Caco-2 (cell line): ENCODE results near the gene KHDRBS1. TPM values are rescaled to one million over a fixed set of nuclear protein-coding genes. Genes with fewer than 3 reads are reported as not detected.
A peak's percentile ranks its signal among the peaks of the same experiment; 100 is the strongest.

ENCODE experiments used
- BruUV-seq: library from RNA; stranded (reverse); fragments of 400-500 nt; replicated peaks from 2 replicates; lab custom pipeline; 2021; lab: Mats Ljungman, UMichigan
- CTCF ChIA-PET: fragments of 300-600 bp; sonication (Branson Sonifier 250); formaldehyde crosslinking; loops from one replicate; lab custom pipeline; 2022; ENCODE audit warnings: antibody characterized with exemption; lab: Charles Lee
- POLR2A ChIA-PET: fragments of 300-600 bp; sonication (Branson Sonifier 250); formaldehyde crosslinking; loops from one replicate; lab custom pipeline; 2022; ENCODE audit warnings: antibody characterized with exemption; lab: Charles Lee
- DNase-seq, 2 experiments: peaks; one replicate each; pipeline versions ENCODE4 v3.0.0 to v3.0.0-alpha.2; 2020 to 2022
- H3K27me3 ChIP-seq: replicated peaks from 2 replicates; pipeline ENCODE4 v1.6.0; 2011; ENCODE audit warnings: low read length; ENCODE audit not compliant: control insufficient read depth, insufficient read depth
- H3K36me3 ChIP-seq: 2 replicates; pipeline ENCODE4 v1.5.1; 2011; ENCODE audit warnings: low read length; ENCODE audit not compliant: control insufficient read depth, insufficient read depth
- H3K4me1 ChIP-seq: fragments of 250-450 bp; sonication (Bioruptor Pico); 2 replicates; pipeline ENCODE4 v1.5.1; 2020; ENCODE audit warnings: mild to moderate bottlenecking
- H3K4me3 ChIP-seq: 2 replicates; pipeline ENCODE4 v1.5.1; 2011; ENCODE audit warnings: low read depth, mild to moderate bottlenecking, control low read depth, low read length
- H3K9me3 ChIP-seq: fragments of 250-450 bp; sonication (Bioruptor Pico); 2 replicates; pipeline ENCODE4 v1.5.1; 2020; ENCODE audit warnings: mild to moderate bottlenecking, moderate library complexity
- H3K27ac Mint-ChIP-seq: one replicate; pipeline ENCODE4 v1.8.0; 2022; ENCODE audit warnings: mixed read lengths; ENCODE audit not compliant: unreplicated experiment
- H3K27me3 Mint-ChIP-seq: one replicate; pipeline ENCODE4 v1.8.0; 2022; ENCODE audit warnings: mixed read lengths; ENCODE audit not compliant: insufficient read depth, unreplicated experiment
- H3K36me3 Mint-ChIP-seq: one replicate; pipeline ENCODE4 v1.8.0; 2022; ENCODE audit warnings: mild to moderate bottlenecking, mixed read lengths; ENCODE audit not compliant: insufficient read depth, unreplicated experiment
- H3K4me1 Mint-ChIP-seq: one replicate; pipeline ENCODE4 v1.8.0; 2022; ENCODE audit warnings: low read depth, mixed read lengths; ENCODE audit not compliant: unreplicated experiment
- H3K4me3 Mint-ChIP-seq: one replicate; pipeline ENCODE4 v1.8.0; 2022; ENCODE audit warnings: mild to moderate bottlenecking, moderate library complexity, mixed read lengths; ENCODE audit not compliant: unreplicated experiment
- H3K9me3 Mint-ChIP-seq: one replicate; pipeline ENCODE4 v1.8.0; 2022; ENCODE audit warnings: mixed read lengths; ENCODE audit not compliant: unreplicated experiment
- CTCF ChIP-seq, 2 experiments: fragments of 200-600 bp in 1 of 2; IDR thresholded peaks; 1 replicate in 1 of 2; 2 replicates in 1 of 2; pipeline versions ENCODE4 v1.5.1 to v1.8.0; 2011 to 2022; ENCODE audit warnings: antibody characterized with exemption in 1 of 2, control low read depth in 1 of 2, inconsistent platforms in 1 of 2, low read depth in 1 of 2, low read length in 1 of 2, mild to moderate bottlenecking in 1 of 2, moderate library complexity in 1 of 2; ENCODE audit not compliant: insufficient read depth in 1 of 2, severe bottlenecking in 1 of 2, unreplicated experiment in 1 of 2
- intact Hi-C: fragments of 100-400 bp; cut with micrococcal nuclease; formaldehyde crosslinking; loops from one replicate; pipeline ENCODE4 v1.10.0; 2022; ENCODE audit not compliant: unreplicated experiment
- total RNA-seq: library from RNA; stranded (reverse); gene quantifications from 2 replicates; pipeline ENCODE4 v1.2.3, GENCODE V29; 2022

KHDRBS1 gene
- total RNA-seq, 1 experiment from 2014 or later, result 137 TPM

GRCh38 chr1:32032275-32032615 is 18.6 kb downstream of the KHDRBS1 start:
- TF ChIP-seq CTCF (IDR thresholded peaks at IDR 0.05; ENCODE audit: insufficient read depth in 1 of 2, low read depth in 1 of 2, low read length in 1 of 2, severe bottlenecking in 1 of 2, unreplicated experiment in 1 of 2), result no peak
- H3K9me3 Mint-ChIP-seq, result no peaks in the 10 kb centered on the region
- H3K27me3 Mint-ChIP-seq, result no peaks in the 10 kb centered on the region
- no peak for DNase-seq
- BruUV-seq, result no TSS peak
- Histone ChIP-seq H3K36me3 (no peaks in the 10 kb centered on the region), H3K9me3 (no peaks in the 10 kb centered on the region), H3K27me3 (no peaks in the 10 kb centered on the region), H3K4me1 (peaks cover 11% of the 10 kb centered on the region), H3K4me3 (no peak overlapping the region)
- H3K4me3 Mint-ChIP-seq, result no peak overlapping the region
- ChIA-PET POLR2A (no interaction called here), CTCF (no interaction called here)
- H3K36me3 Mint-ChIP-seq, result peaks cover 54% of the 10 kb centered on the region
- peaks cover 12% of the 10 kb centered on the region for H3K4me1 Mint-ChIP-seq
- intact Hi-C loops, result no loop called here
- H3K27ac Mint-ChIP-seq, result peak overlapping the region; percentile 84

GRCh38 chr1:32035119-32035518 is 21.5 kb downstream of the KHDRBS1 start:
- ChIA-PET CTCF (no interaction called here), POLR2A (no interaction called here)
- H3K9me3 ChIP-seq, result no peaks in the 10 kb centered on the region
- no peak for TF ChIP-seq CTCF (IDR thresholded peaks at IDR 0.05; ENCODE audit: insufficient read depth in 1 of 2, low read depth in 1 of 2, low read length in 1 of 2, severe bottlenecking in 1 of 2, unreplicated experiment in 1 of 2)
- intact Hi-C loops, result no loop called here
- DNase-seq, result no peak
- H3K36me3 ChIP-seq, result peaks cover 1% of the 10 kb centered on the region; the same call in 1 of the 2 replicates
- no TSS peak for BruUV-seq
- Mint-ChIP-seq H3K4me3 (no peak overlapping the region), H3K27ac (no peak overlapping the region), H3K4me1 (peaks cover 12% of the 10 kb centered on the region), H3K27me3 (no peaks in the 10 kb centered on the region), H3K9me3 (no peaks in the 10 kb centered on the region), H3K36me3 (peaks cover 82% of the 10 kb centered on the region)
- H3K27me3 ChIP-seq, result no peaks in the 10 kb centered on the region
- H3K4me1 ChIP-seq, result peaks cover 11% of the 10 kb centered on the region
- H3K4me3 ChIP-seq, result no peak overlapping the region

GRCh38 chr1:32040711-32041110 is 27.0 kb downstream of the KHDRBS1 start:
- H3K27me3 ChIP-seq, result no peaks in the 10 kb centered on the region
- TF ChIP-seq CTCF (IDR thresholded peaks at IDR 0.05; ENCODE audit: insufficient read depth in 1 of 2, low read depth in 1 of 2, low read length in 1 of 2, severe bottlenecking in 1 of 2, unreplicated experiment in 1 of 2), result no peak
- no TSS peak for BruUV-seq
- no peak for DNase-seq
- H3K4me1 ChIP-seq, result no peaks in the 10 kb centered on the region
- CTCF ChIA-PET, result no interaction called here
- no peaks in the 10 kb centered on the region for H3K9me3 ChIP-seq
- peaks cover 1% of the 10 kb centered on the region; the same call in 1 of the 2 replicates for H3K36me3 ChIP-seq
- Mint-ChIP-seq H3K4me3 (no peak overlapping the region), H3K9me3 (no peaks in the 10 kb centered on the region), H3K4me1 (no peaks in the 10 kb centered on the region), H3K36me3 (peaks cover 50% of the 10 kb centered on the region), H3K27me3 (no peaks in the 10 kb centered on the region), H3K27ac (no peak overlapping the region)
- POLR2A ChIA-PET, result no interaction called here
- no peak overlapping the region for H3K4me3 ChIP-seq
- intact Hi-C loops, result no loop called here
